T-cell (primary cell): ENCODE measurements around the gene COX7A2L. TPM values are rescaled to one million over a fixed set of nuclear protein-coding genes. Genes with fewer than 3 reads are reported as not detected.
"Not testable (repeated sequence)": the region's sequence is repeated elsewhere in the genome, so short reads cannot be mapped to it uniquely, and the experiment has no call there.

Experiments used
- ATAC-seq, 4 experiments: fragments of 200-7000 bp in 3 of 4; fragments of 150-1000 bp in 1 of 4; cut with Tn5 transposase; replicated peaks in 1 of 4; 1 replicate in 3 of 4; 2 replicates in 1 of 4; pipeline ENCODE4 v1.10.0; 2021; ENCODE audit warnings: moderate library complexity in 3 of 4, mild to moderate bottlenecking in 2 of 4, moderate number of reproducible peaks in 1 of 4
- CTCF ChIA-PET, 2 donors: fragments of 300-600 bp; sonication (Branson Sonifier 250); formaldehyde crosslinking; loops; one replicate each; lab custom pipeline; 2022; ENCODE audit warnings: antibody characterized with exemption in 2 of 2; lab: Charles Lee
- POLR2A ChIA-PET, 2 donors: fragments of 300-600 bp; sonication (Branson Sonifier 250); formaldehyde crosslinking; loops; one replicate each; lab custom pipeline; 2022; ENCODE audit warnings: antibody characterized with exemption in 2 of 2; lab: Charles Lee
- DNase-seq, 35 experiments: peaks; one replicate each; pipeline versions ENCODE4 v3.0.0 to v3.0.0-alpha.2; 2013 to 2023
- H3K27ac ChIP-seq: one replicate; pipeline ENCODE4 v1.5.1; 2013; ENCODE audit warnings: low read length
- H3K27me3 ChIP-seq, 2 experiments: replicated peaks in 1 of 2; 1 replicate in 1 of 2; 2 replicates in 1 of 2; pipeline versions ENCODE4 v1.6.1 to v1.7.0; 2013; ENCODE audit warnings: low read length in 1 of 2, mixed read lengths in 1 of 2; ENCODE audit not compliant: control insufficient read depth in 2 of 2, insufficient read depth in 2 of 2; ENCODE audit errors: extremely low read depth in 1 of 2
- H3K36me3 ChIP-seq, 2 donors: 1 replicate in 1 of 2; 2 replicates in 1 of 2; pipeline versions ENCODE4 v1.6.1 to v1.7.0; 2013; ENCODE audit warnings: low read length in 1 of 2; ENCODE audit not compliant: control insufficient read depth in 2 of 2, insufficient read depth in 1 of 2; ENCODE audit errors: extremely low read depth in 1 of 2
- H3K4me1 ChIP-seq, 2 experiments: 1 replicate in 1 of 2; 2 replicates in 1 of 2; pipeline versions ENCODE4 v1.6.1 to v1.7.0; 2013; ENCODE audit warnings: low read length in 2 of 2, mixed read lengths in 1 of 2; ENCODE audit not compliant: insufficient read depth in 2 of 2, control insufficient read depth in 1 of 2; ENCODE audit errors: extremely low read depth in 1 of 2
- H3K4me3 ChIP-seq, 2 donors: 1 replicate in 1 of 2; 2 replicates in 1 of 2; pipeline versions ENCODE4 v1.5.1 to v1.7.0; 2013; ENCODE audit warnings: mild to moderate bottlenecking in 2 of 2, low read length in 1 of 2, moderate library complexity in 1 of 2; ENCODE audit not compliant: control insufficient read depth in 1 of 2; ENCODE audit errors: extremely low read depth in 1 of 2
- H3K9me3 ChIP-seq: 2 replicates; pipeline ENCODE4 v1.7.0; 2013
- H3K27ac Mint-ChIP-seq, 2 donors: one replicate each; pipeline ENCODE4 v1.8.0; 2020 to 2021; ENCODE audit warnings: mild to moderate bottlenecking in 2 of 2, mixed read lengths in 2 of 2
- H3K27me3 Mint-ChIP-seq, 2 donors: one replicate each; pipeline ENCODE4 v1.8.0; 2021 to 2022; ENCODE audit warnings: mixed read lengths in 2 of 2
- H3K36me3 Mint-ChIP-seq: one replicate; pipeline ENCODE4 v1.8.0; 2021; ENCODE audit warnings: mixed read lengths
- H3K4me1 Mint-ChIP-seq, 3 donors: one replicate each; pipeline ENCODE4 v1.8.0; 2020 to 2022; ENCODE audit warnings: mixed read lengths in 3 of 3, mild to moderate bottlenecking in 1 of 3
- H3K4me3 Mint-ChIP-seq, 3 donors: one replicate each; pipeline ENCODE4 v1.8.0; 2020 to 2022; ENCODE audit warnings: mild to moderate bottlenecking in 3 of 3, mixed read lengths in 3 of 3, moderate library complexity in 3 of 3
- H3K9me3 Mint-ChIP-seq, 3 donors: one replicate each; pipeline ENCODE4 v1.8.0; 2020 to 2022; ENCODE audit warnings: mixed read lengths in 3 of 3
- WGBS: methylation state at CpG from one replicate; pipeline ENCODE4 v1.1.5; 2013; ENCODE audit warnings: missing lambda C conversion rate; ENCODE audit not compliant: insufficient coverage; 5-methylcytosine and 5-hydroxymethylcytosine counted together
- total RNA-seq, 35 experiments: library from RNA in 6 of 35; stranded (reverse) in 6 of 35; fragments of 120-200 nt in 1 of 35; gene quantifications; one replicate each; pipeline versions ENCODE4 v1.2.1 to v1.2.4 and lab custom pipeline; 2013 to 2026

The COX7A2L gene
- total RNA-seq, 5 donors from 2014 or later (not counting 1 experiment from before 2014, with no cell fraction given), result 59.6 to 76.4 (median 72.6) TPM

DNA sequence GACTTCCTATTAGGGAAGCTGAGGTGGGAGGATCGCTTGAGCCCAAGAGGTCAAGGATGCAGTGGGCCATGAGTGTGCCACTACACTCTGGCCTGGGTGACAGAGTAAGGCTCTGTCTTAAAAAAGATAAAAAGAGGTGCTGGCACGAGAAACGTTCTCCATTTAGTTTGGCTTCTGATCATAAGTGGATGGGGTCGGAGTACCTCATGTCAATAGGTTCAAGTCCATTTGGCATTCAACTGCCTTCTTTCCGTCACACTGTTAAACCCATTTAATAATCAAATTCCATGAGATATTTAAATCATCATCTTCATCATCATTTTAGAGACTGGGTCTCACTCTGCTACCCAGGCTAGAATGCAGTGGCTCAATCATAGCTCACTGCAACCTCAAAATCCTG is 9.2 kb downstream of the COX7A2L start:
- ATAC-seq (no peak), DNase-seq (no peak)
- H3K9me3 Mint-ChIP-seq, result no peaks in the 10 kb centered on the region
- no peaks in the 10 kb centered on the region for H3K27me3 ChIP-seq
- no peak overlapping the region for H3K4me3 Mint-ChIP-seq
- H3K36me3 Mint-ChIP-seq, result peaks cover 69% of the 10 kb centered on the region
- 98% methylated on average over 5 of the region's 5 CpGs for WGBS
- H3K27ac ChIP-seq, result no peak overlapping the region
- H3K27me3 Mint-ChIP-seq, result no peaks in the 10 kb centered on the region
- ChIA-PET POLR2A (interaction anchor here in 1 of 2 donors (0.5 kb wide), 1 partner anchor 227 kb away, joined by 4 read pairs; no protein-coding TSS in a partner anchor), CTCF (no interaction called here)
- H3K4me1 ChIP-seq, result peaks cover 0 to 7% of the 10 kb centered on the region in 2 experiments
- H3K9me3 ChIP-seq, result no peaks in the 10 kb centered on the region
- H3K4me1 Mint-ChIP-seq, result peaks cover 34 to 61% (median 52%) of the 10 kb centered on the region in 3 donors
- peaks cover 9 to 51% of the 10 kb centered on the region in 2 donors for H3K36me3 ChIP-seq
- no peak overlapping the region for H3K4me3 ChIP-seq
- no peak overlapping the region for H3K27ac Mint-ChIP-seq

DNA sequence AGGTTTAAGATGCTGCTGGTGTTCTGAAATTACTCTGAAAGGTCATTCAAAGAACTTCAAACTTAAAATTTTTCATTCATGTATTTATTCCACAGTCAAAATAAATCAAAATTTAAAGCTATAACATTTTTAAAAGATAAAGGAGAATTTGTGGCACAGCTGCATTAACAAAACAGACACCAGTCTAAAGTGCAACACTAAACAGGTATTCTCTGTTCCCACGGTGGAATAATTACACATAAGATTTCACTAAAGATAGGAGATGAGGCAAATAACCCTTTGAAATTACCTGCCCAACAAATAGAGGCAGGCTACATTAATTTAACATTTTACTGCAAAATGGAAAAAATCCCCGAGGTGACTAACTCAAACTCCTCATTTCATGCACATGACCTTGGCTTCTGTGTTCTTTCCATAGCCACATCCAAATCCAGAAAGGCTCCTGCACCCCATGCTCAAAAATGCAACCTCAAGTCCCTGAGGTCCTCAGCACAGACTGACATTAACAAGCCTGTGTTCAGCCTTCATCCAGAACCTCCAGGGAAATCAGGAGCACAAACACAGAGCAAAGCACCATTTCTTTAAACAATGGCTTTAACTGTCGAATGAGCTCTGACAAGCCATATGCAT is 10.5 kb downstream of the COX7A2L start:
- H3K4me1 Mint-ChIP-seq, result peaks cover 26 to 51% (median 42%) of the 10 kb centered on the region in 3 donors
- ChIA-PET CTCF (interaction anchor here in 1 of 2 donors (0.6 kb wide), 1 partner anchor 81 kb away, joined by 3 read pairs; no protein-coding TSS in a partner anchor), POLR2A (no interaction called here)

DNA sequence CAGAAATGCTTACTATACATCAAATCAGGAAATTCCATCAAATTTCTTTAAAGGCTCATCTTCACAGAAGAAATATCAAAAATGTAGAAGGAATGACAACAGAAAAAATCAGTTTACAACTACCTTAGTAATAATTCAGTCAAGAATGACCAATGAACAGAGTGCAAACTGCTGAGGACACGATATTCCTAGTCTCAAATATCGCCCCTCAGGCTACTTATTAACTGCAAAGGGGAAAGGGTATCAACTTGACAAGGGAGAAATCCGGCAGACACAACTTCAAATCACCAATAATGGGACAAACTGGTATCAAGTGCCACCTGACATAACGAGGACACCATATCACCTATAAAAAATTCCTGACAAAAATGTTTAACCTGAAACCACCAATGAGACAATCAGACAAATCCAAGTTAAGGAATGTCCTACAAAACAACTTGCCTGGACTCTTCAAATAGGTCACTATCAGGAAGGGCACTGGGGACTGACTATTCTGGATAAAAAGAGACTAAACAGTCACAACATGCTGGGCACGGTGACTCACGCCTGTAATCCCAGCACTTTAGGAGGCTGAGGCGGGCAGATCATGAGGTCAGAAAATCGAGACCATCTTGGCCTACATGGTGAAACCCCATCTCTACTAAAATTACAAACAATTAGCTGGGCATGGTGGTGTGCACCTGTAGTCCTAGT is 12.8 kb downstream of the COX7A2L start:
- Mint-ChIP-seq H3K9me3 (no peaks in the 10 kb centered on the region), H3K27me3 (no peaks in the 10 kb centered on the region), H3K36me3 (peaks cover 74% of the 10 kb centered on the region), H3K27ac (no peak overlapping the region), H3K4me1 (peaks cover 10 to 32% (median 30%) of the 10 kb centered on the region in 3 donors), H3K4me3 (no peak overlapping the region)
- WGBS, result 90% methylated on average over 2 of the region's 8 CpGs
- DNase-seq (no peak), ATAC-seq (no peak)
- no peak overlapping the region for H3K27ac ChIP-seq
- H3K4me1 ChIP-seq, result peaks cover 0 to 1% of the 10 kb centered on the region in 2 experiments
- POLR2A ChIA-PET, result no interaction called here
- no peaks in the 10 kb centered on the region for H3K9me3 ChIP-seq
- no peak overlapping the region for H3K4me3 ChIP-seq
- H3K36me3 ChIP-seq, result peaks cover 9 to 61% of the 10 kb centered on the region in 2 donors
- CTCF ChIA-PET, result no interaction called here
- H3K27me3 ChIP-seq, result no peaks in the 10 kb centered on the region

More for the DNA sequence above, 10.5 kb downstream of the COX7A2L start:
- H3K27ac Mint-ChIP-seq, result no peak overlapping the region
- H3K4me3 Mint-ChIP-seq, result no peak overlapping the region
- Histone ChIP-seq H3K9me3 (no peaks in the 10 kb centered on the region), H3K4me1 (peaks cover 0 to 3% of the 10 kb centered on the region in 2 experiments), H3K27me3 (no peaks in the 10 kb centered on the region), H3K36me3 (peaks cover 9 to 57% of the 10 kb centered on the region in 2 donors), H3K27ac (no peak overlapping the region), H3K4me3 (no peak overlapping the region)
- no peaks in the 10 kb centered on the region for H3K9me3 Mint-ChIP-seq
- H3K36me3 Mint-ChIP-seq, result peaks cover 73% of the 10 kb centered on the region
- no peaks in the 10 kb centered on the region for H3K27me3 Mint-ChIP-seq
- DNase-seq, result no peak
- WGBS, result no CpG with 5 or more reads among the region's 3 CpGs
- ATAC-seq, result no peak

DNA sequence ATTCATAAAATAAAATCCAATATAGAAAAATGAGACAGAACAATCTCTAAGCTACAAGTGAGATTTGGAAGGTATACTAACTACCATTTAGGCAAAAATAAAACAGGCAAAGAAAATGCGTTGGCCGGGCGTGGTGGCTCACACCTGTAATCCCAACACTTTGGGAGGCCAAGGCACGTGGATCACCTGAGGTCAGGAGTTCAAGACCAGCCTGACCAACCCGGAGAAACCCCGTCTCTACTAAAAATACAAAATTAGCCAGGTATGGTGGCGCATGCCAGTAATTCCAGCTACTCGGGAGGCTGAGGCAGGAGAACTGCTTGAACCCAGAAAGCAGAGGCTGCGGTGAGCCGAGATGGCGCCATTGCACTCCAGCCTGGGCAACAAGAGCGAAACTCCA is 13.5 kb downstream of the COX7A2L start:
- not testable (repeated sequence) for ATAC-seq, H3K27me3 ChIP-seq, H3K27ac Mint-ChIP-seq, DNase-seq, H3K9me3 ChIP-seq, H3K9me3 Mint-ChIP-seq, H3K27ac ChIP-seq, H3K4me3 Mint-ChIP-seq, H3K4me1 ChIP-seq, H3K27me3 Mint-ChIP-seq, H3K4me3 ChIP-seq
- ChIA-PET CTCF (interaction anchor here in 1 of 2 donors (1.1 kb wide), 1 partner anchor 479 kb away, joined by 4 read pairs; no protein-coding TSS in a partner anchor), POLR2A (interaction anchor here in 1 of 2 donors (0.6 kb wide), 1 partner anchor 10 kb away, joined by 4 read pairs; no protein-coding TSS in a partner anchor)
- H3K36me3 Mint-ChIP-seq, result peaks cover 69% of the 10 kb centered on the region
- WGBS, result 96% methylated on average over 4 of the region's 12 CpGs
- H3K4me1 Mint-ChIP-seq, result peaks cover 12 to 33% (median 31%) of the 10 kb centered on the region in 3 donors
- peaks cover 9 to 57% of the 10 kb centered on the region in 2 donors for H3K36me3 ChIP-seq

DNA sequence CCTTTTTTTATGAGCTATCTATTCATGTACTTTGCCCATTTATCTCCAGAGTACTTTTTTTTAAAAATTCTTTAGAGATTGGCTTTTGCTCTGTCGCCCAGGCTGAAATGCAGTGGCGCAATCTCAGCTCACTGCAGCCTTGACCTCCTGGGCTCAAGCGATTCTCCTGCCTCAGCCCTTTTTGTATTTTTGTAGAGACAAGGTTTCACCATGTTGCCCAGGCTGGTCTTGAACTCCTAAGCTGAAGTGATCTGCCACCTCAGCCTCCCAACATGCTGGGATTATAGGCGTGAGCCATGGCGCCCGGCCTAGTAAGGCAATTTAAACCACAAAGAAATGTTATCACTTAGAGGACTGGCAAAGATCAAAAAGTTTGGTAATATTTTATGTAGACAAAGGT is 14.2 kb downstream of the COX7A2L start:
- whole genome bisulfite sequencing, result 100% methylated on average over 3 of the region's 6 CpGs
- H3K9me3 ChIP-seq, H3K27ac Mint-ChIP-seq: not testable (repeated sequence)

DNA sequence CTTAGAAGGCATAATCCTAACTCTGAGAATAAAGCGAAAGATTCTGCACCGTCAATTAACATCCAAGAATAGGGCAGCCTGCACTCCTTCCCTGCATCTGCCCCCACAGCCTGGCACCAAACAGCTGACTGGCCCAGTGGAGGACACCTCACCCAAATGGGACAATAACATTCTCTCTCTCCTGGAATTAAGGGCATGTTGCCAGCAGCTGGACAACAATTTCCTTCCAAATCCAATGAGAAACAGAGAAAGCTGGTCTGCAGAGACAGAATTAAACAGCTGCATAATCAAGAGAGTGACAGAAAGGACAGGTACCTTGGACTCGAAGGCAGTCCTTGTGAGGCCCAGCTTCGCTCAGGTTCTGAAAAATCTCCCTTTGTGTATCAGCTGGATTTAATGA is 15.0 kb downstream of the COX7A2L start:
- no peak overlapping the region for H3K27ac Mint-ChIP-seq
- Histone ChIP-seq H3K36me3 (peaks cover under 1 to 42% of the 10 kb centered on the region in 2 donors), H3K27ac (no peak overlapping the region), H3K9me3 (no peaks in the 10 kb centered on the region), H3K4me1 (peaks cover 0 to 19% of the 10 kb centered on the region in 2 experiments), H3K27me3 (no peaks in the 10 kb centered on the region), H3K4me3 (no peak overlapping the region)
- no peak for ATAC-seq
- H3K27me3 Mint-ChIP-seq, result no peaks in the 10 kb centered on the region
- H3K4me1 Mint-ChIP-seq, result peaks cover 27 to 43% (median 41%) of the 10 kb centered on the region in 3 donors
- POLR2A ChIA-PET, result interaction anchor here in 1 of 2 donors (0.7 kb wide), 1 partner anchor 23 kb away, joined by 3 read pairs; no protein-coding TSS in a partner anchor
- CTCF ChIA-PET, result no interaction called here
- no peak overlapping the region for H3K4me3 Mint-ChIP-seq
- H3K9me3 Mint-ChIP-seq, result no peaks in the 10 kb centered on the region
- DNase-seq, result no peak
- WGBS, result 100% methylated on average over 4 of the region's 4 CpGs
- H3K36me3 Mint-ChIP-seq, result peaks cover 58% of the 10 kb centered on the region

More for the DNA sequence above, 14.2 kb downstream of the COX7A2L start:
- H3K4me3 ChIP-seq, H3K27me3 Mint-ChIP-seq, DNase-seq, H3K9me3 Mint-ChIP-seq, H3K27me3 ChIP-seq, ATAC-seq, H3K4me3 Mint-ChIP-seq, H3K27ac ChIP-seq: not testable (repeated sequence)
- Mint-ChIP-seq H3K4me1 (peaks cover 19 to 39% (median 35%) of the 10 kb centered on the region in 3 donors), H3K36me3 (peaks cover 62% of the 10 kb centered on the region)
- ChIA-PET CTCF (interaction anchor here (0.6 to 1.1 kb wide), 3 partner anchors 10 to 478 kb away, joined by 3 to 4 read pairs (median 3); no protein-coding TSS in a partner anchor), POLR2A (interaction anchor here (0.5 to 0.8 kb wide), 5 partner anchors 10 to 126 kb away, joined by 3 to 11 read pairs (median 5); no protein-coding TSS in a partner anchor)
- peaks cover 3 to 50% of the 10 kb centered on the region in 2 donors for H3K36me3 ChIP-seq
- H3K4me1 ChIP-seq, result peaks cover 0 to 12% of the 10 kb centered on the region in 2 experiments
